K562 (cell line): Measurements from ENCODE around the gene NOM1.

ENCODE experiments used
- ARID3A ChIP-seq: IDR thresholded peaks from 2 replicates; pipeline ENCODE4 v1.6.1; 2012; ENCODE audit warnings: low read depth, low read length, improper control_type of control experiment, borderline replicate concordance
- BACH1 ChIP-seq: fragments of 200-800 bp; sonication (Bioruptor generic); IDR thresholded peaks from 2 replicates; pipeline ENCODE4 v1.6.1; 2016; ENCODE audit warnings: missing genetic modification characterization, missing compliant biosample characterization
- E2F6 ChIP-seq, 2 experiments: IDR thresholded peaks; 2 replicates each; pipeline ENCODE4 v1.6.1; 2011; ENCODE audit warnings: borderline replicate concordance in 1 of 2, control low read depth in 1 of 2, low read depth in 1 of 2, low read length in 1 of 2, mild to moderate bottlenecking in 1 of 2, mixed read lengths in 1 of 2, moderate library complexity in 1 of 2; ENCODE audit not compliant: insufficient read depth in 1 of 2, insufficient read length in 1 of 2, poor library complexity in 1 of 2, severe bottlenecking in 1 of 2; ENCODE audit errors: extremely low read depth in 1 of 2
- JUND ChIP-seq, 2 experiments: IDR thresholded peaks; 2 replicates in 1 of 2; 3 replicates in 1 of 2; pipeline ENCODE4 v1.6.1; 2011; ENCODE audit warnings: borderline replicate concordance in 2 of 2, low read depth in 2 of 2, low read length in 2 of 2, improper control_type of control experiment in 1 of 2, missing biosample characterization in 1 of 2, missing genetic modification characterization in 1 of 2, missing genetic modification reagents in 1 of 2
- MAZ ChIP-seq, 2 experiments: fragments of 450-650 bp in 1 of 2; sonication (generic) in 1 of 2; formaldehyde crosslinking; IDR thresholded peaks in 1 of 2; conservative IDR thresholded peaks in 1 of 2; 2 replicates each; pipeline versions ENCODE4 v1.4.0 to v1.5.0; 2020; ENCODE audit warnings: mild to moderate bottlenecking in 1 of 2, missing genetic modification reagents in 1 of 2
- REST ChIP-seq, 2 experiments: fragments of 450-650 bp; formaldehyde crosslinking in 1 of 2; IDR thresholded peaks; 2 replicates each; pipeline versions ENCODE4 v1.4.0 to v1.6.1; 2014 to 2020; ENCODE audit warnings: mild to moderate bottlenecking in 2 of 2, borderline replicate concordance in 1 of 2, low read depth in 1 of 2
- ZBTB11 ChIP-seq, 3 experiments: fragments of 200-800 bp in 1 of 3; fragments of 250-450 bp in 1 of 3; fragments of 450-650 bp in 1 of 3; sonication (Bioruptor Pico) in 1 of 3; sonication (Bioruptor generic) in 1 of 3; formaldehyde crosslinking in 1 of 3; IDR thresholded peaks; 2 replicates each; pipeline versions ENCODE4 v1.6.1 to v1.8.0; 2016 to 2022; ENCODE audit warnings: mild to moderate bottlenecking in 2 of 3, missing genetic modification characterization in 2 of 3, missing compliant biosample characterization in 1 of 3, moderate library complexity in 1 of 3
- ZBTB17 ChIP-seq: fragments of 450-650 bp; formaldehyde crosslinking; IDR thresholded peaks from 2 replicates; pipeline ENCODE4 v1.4.0; 2020; ENCODE audit warnings: mild to moderate bottlenecking
- ZNF699 ChIP-seq: fragments of 250-450 bp; sonication (Bioruptor Pico); IDR thresholded peaks from 2 replicates; pipeline ENCODE4 v1.8.0; 2021; ENCODE audit warnings: mild to moderate bottlenecking, moderate library complexity; ENCODE audit not compliant: insufficient replicate concordance

- TF ChIP-seq E2F6 (IDR thresholded peaks at IDR 0.05; ENCODE audit: borderline replicate concordance in 1 of 2, extremely low read depth in 1 of 2, insufficient read depth in 1 of 2, insufficient read length in 1 of 2, low read depth in 1 of 2, low read length in 1 of 2, poor library complexity in 1 of 2, severe bottlenecking in 1 of 2) (no peak), REST (IDR thresholded peaks at IDR 0.05; ENCODE audit: borderline replicate concordance) (no peak), REST (CRISPR knock-in tag; IDR thresholded peaks at IDR 0.05; ENCODE audit: low read depth) (no peak), ARID3A (no peak), BACH1 (no peak), JUND (IDR thresholded peaks at IDR 0.05; ENCODE audit: borderline replicate concordance, low read depth, low read length) (no peak), JUND (tag; IDR thresholded peaks at IDR 0.05; ENCODE audit: borderline replicate concordance, low read depth, low read length) (no peak), ZBTB17 (CRISPR knock-in tag) (no peak), MAZ (CRISPR knock-in tag; conservative IDR thresholded peaks at IDR 0.05 in 1 of 2, IDR thresholded peaks at IDR 0.05 in 1 of 2) (no peak), ZBTB11 (CRISPR knock-in tag; IDR thresholded peaks at IDR 0.05) (no peak), ZNF699 (CRISPR knock-in tag) (no peak)
Measured at GRCh38 chr7:157021071-157021870, 71.8 kb downstream of the NOM1 start.
